ENCODE results near the gene SGTB.

- TF ChIP-seq CTCF (conservative IDR thresholded peaks at IDR 0.05), result no peak
- TF ChIP-seq ZFX (IDR thresholded peaks at IDR 0.05), result no peak
Observed at GRCh38 chr5:65753189-65753588, 31.3 kb upstream of the SGTB start.

Data from C4-2B (cell line).